Gastrocnemius medialis (tissue), 4 donors: ENCODE results near the gene LHFPL2.

Experiments
- POLR2A ChIP-seq, 2 donors: fragments of 450-650 bp; IDR thresholded peaks; one replicate each; pipeline ENCODE4 v1.6.1; 2017; ENCODE audit warnings: antibody characterized with exemption in 2 of 2, mild to moderate bottlenecking in 2 of 2, moderate library complexity in 2 of 2
- TF ChIP-seq, protein P1 (sequence below), 5 experiments: fragments of 450-650 bp in 3 of 5; fragments of 200-600 bp in 2 of 5; sonication (generic) in 2 of 5; IDR thresholded peaks in 4 of 5; conservative IDR thresholded peaks in 1 of 5; 1 replicate in 4 of 5; 2 replicates in 1 of 5; pipeline ENCODE4 v1.5.1; 2016 to 2019; ENCODE audit warnings: antibody characterized with exemption in 5 of 5, mild to moderate bottlenecking in 3 of 5, moderate library complexity in 3 of 5

DNA sequence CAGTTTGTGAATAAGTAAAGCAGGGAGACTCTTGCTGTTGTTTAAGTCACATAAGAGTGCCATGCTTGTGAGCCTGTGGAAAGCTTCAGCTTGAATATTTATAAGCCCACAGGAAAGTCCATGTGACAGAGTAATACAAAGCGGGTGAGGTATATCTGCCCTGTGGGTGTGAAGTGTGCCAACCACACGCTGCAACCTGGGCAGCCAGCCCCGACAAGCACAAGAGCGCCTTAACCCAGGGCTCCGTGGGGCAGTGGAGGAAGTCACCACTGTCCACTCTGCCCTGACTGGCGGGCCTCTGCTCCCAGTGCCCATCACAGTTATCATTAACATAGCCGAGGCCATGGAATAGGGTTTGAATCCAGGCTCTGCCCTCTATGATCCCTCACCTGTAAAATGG, 155.9 kb downstream of the LHFPL2 start:
- TF ChIP-seq, protein P1, sequence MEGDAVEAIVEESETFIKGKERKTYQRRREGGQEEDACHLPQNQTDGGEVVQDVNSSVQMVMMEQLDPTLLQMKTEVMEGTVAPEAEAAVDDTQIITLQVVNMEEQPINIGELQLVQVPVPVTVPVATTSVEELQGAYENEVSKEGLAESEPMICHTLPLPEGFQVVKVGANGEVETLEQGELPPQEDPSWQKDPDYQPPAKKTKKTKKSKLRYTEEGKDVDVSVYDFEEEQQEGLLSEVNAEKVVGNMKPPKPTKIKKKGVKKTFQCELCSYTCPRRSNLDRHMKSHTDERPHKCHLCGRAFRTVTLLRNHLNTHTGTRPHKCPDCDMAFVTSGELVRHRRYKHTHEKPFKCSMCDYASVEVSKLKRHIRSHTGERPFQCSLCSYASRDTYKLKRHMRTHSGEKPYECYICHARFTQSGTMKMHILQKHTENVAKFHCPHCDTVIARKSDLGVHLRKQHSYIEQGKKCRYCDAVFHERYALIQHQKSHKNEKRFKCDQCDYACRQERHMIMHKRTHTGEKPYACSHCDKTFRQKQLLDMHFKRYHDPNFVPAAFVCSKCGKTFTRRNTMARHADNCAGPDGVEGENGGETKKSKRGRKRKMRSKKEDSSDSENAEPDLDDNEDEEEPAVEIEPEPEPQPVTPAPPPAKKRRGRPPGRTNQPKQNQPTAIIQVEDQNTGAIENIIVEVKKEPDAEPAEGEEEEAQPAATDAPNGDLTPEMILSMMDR (IDR thresholded peaks at IDR 0.05 in 4 of 5, conservative IDR thresholded peaks at IDR 0.05 in 1 of 5): no peak
- TF ChIP-seq POLR2A (IDR thresholded peaks at IDR 0.05): no peak
